GM19452 (cell line): ENCODE measurements around the gene OST4.
"Not testable (repeated sequence)": the region's sequence is repeated elsewhere in the genome, so short reads cannot be mapped to it uniquely, and the experiment has no call there.

Source experiments
- ATAC-seq: cut with Tn5 transposase; IDR thresholded peaks from one replicate; pipeline ENCODE4 v1.9.1; 2021; ENCODE audit not compliant: unreplicated experiment

OST4 gene

DNA sequence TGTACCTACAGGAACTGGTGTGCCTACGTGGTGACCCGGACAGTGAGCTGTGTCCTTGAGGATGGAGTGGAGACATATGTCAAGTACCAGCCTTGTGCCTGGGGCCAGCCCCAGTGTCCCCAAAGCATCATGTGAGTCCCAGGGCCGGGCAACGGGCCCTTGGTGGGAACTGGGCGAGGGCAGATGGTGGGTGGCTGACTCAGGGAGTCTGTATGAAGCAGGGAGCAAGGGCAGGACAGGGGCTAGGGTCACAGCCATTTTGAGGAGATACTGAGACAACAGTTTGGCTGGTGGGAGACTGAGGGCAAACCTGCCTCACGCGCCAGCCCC lies 8.7 kb upstream of the OST4 start:
- ATAC-seq: no peak

DNA sequence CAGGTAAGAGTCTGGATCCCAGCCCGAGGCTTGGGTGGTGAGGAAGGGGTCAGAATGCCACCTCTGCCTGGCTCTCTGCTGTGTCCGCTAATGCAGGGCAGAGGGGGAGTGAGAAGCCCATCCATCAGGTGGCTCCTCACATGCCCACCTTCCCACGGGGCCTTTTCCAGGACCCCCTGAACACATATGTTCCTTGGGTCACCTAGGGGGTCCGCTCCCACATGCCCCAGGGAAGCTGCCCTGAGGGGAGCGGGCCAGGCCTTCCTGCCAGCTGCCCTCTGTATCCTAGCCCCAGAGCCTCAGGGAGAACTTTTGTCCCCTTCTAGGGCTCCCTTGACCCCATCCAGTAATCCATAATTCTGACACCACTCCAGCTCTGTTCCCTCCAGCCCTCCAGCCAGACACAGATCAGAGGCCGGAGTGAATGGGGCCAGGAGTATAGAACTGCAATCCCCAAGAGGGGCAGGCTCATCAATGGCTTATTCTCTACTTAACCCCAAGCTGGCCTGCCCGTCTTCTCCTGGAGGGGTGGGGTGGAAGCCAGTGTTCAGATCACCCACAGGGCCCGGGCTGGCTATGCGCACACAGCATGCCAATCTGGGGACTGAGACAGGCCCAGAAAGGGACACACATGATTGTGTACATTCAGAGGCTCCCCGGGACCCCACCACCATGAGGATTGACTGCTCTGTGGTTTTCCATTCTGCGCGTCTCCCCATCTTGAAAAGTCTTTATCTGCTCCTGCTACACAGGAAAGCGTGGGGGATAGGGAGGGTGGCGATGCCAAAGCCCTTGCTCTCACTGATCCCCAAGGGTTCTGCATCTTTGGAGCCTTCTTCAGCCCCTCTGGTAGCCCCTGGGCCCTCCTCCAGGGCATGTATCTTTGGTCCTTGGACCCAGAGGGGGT lies 8.0 kb upstream of the OST4 start:
- ATAC-seq: no peak

DNA sequence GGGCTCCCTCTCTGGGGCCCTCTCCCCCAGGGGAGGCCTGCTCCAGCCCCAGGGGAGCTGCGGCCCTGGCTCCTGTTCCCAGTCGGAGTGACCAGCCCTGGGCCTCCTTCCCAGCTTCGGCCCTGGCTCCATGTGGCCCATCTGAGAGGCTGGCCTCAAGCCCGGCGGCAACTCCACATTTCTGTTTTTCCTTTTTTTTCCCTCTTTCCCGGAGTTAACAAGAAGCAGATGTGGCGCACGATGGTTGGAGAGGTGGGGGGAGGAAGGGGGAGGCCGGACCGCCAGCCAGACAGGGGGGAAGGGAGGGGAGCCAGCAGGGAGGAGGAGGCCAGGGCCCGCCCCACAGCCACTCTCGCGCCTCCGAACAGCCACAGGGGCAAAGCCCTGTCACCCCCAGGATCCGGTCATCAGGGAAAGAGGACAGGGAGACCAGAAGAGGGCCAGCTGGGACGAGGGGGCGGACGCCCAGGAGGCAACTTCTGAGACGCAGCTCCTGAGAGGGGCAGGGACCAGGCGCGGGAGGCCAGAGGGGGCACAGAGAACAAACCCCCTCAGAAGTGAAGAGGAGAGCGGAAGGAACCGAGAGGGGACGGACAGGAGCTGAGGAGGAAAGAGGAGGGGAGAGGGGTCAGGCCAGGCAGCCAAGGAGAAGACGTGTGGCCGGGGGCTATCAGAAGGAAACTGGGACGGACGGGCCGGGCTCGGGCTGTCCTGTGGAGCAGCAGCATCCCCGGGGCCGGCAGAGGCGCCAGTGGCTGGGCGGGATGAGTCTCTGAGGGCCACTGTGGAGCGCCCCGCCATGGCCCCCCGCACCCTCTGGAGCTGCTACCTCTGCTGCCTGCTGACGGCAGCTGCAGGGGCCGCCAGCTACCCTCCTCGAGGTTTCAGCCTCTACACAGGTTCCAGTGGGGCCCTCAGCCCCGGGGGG lies 7.1 kb upstream of the OST4 start, which contains the start of gene EMILIN1:
TSS of gene EMILIN1 (plus strand) at position 349 of the 928 bp plus-strand sequence. CDS start at position 800, 451 bp downstream.
- no peak for ATAC-seq

DNA sequence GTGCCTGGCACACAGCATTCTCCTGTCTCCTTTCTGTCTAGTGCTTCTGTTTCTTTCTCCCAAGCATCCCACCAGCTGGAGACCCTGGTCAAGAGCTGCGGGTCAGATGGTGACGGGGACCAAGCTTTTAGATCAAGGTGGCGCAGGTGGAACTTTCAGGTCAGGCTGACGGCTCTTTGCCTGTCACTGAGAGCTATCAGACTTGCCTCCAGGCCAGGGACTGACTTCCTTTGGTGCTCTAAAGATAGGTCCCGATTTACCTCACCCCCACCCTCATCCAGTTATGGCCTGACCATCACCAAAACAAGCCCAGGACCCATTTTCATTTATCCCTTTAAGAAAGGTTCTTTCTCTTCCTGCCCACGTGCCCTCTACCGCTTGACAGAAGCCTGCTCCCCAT lies 5.8 kb upstream of the OST4 start:
- ATAC-seq: no peak

DNA sequence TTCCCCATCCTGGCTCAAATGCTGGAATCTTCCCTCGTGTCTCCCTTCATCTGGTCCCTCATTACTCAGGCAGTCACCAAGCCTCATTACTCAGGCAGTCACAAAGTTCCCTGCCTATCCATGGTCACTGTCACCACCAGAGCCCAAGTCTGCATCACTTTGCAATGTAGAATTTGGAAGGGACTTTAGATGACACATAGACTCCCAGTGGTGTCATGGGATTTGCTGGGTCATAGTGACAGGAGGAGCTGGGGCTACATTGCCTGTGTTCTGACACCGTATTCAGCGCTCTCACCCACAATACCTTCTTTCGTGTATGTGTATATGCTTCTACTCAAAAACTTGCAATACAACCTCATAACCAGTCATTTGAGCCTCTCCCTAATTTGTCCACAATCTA lies 4.9 kb upstream of the OST4 start:
- no peak for ATAC-seq

DNA sequence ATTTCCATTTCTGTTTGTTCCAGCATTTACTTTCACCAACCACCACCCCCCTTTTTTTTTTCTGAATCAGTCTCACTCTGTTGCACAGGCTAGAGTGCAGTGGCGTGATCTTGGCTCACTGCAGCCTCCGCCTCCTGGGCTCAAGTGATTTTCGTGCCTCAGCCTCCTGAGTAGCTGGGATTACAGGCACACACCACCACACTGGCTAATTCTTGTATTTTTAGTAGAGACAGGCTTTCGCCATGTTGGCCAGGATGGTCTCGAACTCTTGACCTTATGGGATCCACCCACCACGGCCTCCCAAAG lies 4.1 kb upstream of the OST4 start:
- ATAC-seq: not testable (repeated sequence)

DNA sequence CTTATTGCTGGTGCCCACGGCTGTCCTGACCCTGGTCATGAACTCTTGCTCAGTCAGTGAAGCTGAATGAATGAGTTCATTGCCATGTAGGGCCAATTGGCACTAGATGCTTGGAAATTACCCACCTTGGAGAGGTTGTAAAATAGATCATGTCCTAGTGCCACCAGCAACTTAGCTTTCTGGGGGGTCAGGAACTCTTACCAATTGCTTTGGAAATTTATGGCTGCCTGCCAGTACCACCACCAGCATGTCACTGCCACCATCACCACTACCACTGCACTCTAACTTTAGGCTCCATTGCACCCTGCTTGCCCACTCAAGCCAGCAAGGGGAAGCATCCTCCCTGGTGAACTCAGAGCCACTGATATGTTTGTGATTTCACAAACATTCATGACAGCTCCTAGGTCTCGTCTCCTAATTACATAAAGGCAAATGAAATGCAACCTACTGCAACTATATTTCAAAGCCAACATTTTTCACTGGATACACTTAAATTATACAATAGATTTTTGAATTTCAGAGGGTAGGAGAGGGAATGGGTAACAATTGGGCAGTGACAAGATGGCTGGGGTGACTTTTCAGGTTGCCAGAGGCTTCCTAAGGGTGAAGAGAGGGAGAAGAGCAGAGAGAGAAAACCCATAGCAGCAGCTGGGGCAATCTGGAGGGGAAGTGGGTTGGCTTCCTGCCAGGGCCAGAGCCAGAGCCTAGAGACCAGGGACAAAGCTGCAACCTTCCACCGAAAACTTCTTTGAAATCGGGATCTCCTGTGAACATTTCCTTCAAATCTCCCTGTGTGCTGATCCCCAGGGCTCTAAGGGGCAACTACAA lies 3.5 kb upstream of the OST4 start:
- ATAC-seq: no peak

DNA sequence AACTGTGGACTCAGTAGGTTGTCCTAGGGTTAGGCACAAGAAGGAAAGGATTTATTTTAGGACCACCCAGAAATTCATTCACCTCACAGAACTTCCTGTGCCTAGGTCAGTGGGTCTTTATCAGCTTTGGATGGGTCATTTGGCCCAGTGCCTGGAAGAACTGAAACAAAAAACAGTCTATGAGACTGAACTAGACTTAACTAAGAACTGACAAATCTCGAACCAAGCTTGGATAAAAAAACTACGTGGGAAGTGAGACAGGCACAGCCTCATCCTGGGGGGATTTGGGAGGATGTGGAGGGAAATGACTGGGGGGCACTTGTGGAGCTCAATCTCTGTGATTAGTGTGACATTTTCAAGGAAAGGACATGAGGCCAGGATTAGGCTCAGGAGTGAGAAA lies 2.3 kb upstream of the OST4 start:
- no peak for ATAC-seq

DNA sequence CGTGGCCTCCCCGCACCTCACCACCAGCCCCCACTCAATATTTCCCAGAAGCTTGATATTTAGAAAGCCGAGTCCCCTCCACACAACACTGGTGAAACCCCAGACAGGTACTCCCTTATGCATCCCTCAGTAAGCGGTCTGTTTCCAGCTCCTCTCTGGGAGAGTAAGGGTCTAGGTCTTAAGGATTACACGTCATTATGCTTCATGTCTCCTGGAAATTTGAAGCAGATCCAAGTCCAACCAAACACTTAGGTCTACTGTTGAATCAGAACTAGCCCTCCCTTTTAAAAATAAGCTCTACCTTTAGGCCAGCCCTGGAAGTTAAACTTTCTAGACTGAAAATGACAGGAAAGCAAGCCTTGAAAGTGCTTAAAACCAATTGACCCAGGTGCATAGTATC lies 1.5 kb upstream of the OST4 start:
- no peak for ATAC-seq

DNA sequence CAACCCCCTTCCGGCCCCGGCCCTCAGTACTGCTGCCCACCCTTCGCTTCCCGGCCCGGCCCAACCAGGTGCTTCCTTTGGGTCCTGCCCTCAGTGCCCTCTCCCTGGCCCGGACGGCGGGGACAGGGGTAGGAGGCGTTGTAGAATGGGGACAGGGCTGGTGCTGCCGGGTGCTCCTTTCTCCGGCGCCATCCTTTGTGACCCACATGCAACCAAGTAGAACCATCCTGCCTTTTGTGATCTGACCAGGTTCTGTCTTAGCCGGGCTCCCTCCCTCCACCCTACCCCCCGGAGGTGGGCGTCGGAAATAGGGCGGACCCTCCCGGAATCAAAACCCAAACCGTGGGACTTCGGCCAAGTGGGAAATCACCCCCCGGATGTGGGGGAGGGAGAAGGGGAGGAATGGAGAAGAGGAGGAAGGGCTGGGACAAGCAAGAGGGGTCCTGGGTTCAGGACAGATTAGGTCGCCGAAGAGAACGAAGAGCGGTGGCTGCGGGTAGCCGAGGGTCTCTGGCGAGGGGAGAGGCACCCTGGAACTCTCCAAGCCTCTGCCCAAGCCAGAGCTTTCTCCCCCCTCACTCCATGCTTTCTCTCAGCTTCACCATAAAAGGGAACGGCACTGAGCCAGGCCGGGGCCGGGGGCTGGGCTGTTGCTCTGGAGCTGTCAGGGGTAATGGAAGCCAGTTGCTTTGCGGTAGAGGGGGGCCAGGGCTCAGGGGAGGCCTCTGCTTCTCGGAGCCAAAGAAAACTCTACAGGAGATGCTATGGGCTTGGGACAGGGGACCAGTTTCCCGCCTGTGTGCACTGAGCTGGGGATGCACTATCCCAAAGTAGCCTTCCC lies 756 bp upstream of the OST4 start:
- ATAC-seq: no peak

DNA sequence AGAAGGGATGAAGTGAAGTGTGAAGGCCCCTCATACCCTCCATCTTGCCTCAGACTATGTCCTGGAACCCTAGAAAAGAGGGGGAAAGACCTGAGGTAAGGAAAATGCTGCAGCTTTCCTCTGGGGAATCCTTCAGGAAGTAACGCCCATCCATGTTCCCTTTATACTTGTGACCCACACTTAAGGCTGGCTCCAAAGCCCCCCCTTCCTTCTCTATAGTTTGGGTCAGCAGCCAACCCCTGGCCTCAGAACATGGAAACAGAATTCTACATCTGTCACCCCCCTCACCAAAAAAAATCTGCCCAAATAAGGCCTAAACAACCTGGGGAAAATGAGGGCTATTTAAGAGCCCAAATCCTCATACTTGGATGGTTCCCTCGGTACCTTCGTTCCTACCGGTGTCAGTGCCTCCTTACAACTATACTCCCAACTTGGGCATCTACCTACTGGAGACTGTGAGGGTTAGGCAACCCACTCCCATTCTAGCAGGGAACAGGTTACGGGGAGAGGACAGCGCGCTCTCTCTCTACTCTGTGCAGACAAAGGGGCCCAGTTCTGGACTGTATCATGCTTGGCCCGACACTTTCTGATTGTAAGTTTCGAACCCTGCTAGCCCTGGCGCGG lies 689 bp downstream of the OST4 start:
- ATAC-seq: no peak

DNA sequence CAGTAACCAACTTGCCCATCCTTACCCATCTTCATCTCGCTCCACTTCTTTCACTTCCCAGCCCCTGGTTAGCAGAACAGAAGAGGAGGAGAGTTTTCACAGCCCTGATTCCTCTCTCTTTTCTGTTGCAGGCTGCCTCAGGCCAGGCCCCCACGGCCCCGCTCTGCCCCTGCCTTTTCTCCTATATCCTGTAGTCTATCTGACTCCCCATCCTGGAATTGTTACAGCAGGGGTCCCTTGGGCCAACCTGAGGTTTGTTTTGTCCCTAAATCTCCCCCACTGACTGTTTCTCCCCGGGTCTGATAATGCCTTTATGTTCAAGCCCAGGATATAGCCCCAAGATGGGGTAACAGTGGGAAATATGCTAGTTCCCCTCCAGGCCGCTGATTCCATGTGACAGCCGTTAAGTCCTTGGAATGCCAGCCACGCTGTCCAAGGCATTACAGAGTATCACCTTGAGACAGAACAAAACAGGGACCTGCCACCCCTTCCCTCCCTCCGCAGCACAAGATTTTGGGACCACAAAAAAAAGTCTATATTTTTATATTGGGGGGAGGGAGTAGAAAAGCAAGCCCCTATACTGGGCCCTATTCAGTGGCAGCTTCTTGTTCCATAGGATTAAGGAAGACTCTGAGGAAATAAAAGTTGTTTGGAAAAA lies 1.4 kb downstream of the OST4 start:
- no peak for ATAC-seq

DNA sequence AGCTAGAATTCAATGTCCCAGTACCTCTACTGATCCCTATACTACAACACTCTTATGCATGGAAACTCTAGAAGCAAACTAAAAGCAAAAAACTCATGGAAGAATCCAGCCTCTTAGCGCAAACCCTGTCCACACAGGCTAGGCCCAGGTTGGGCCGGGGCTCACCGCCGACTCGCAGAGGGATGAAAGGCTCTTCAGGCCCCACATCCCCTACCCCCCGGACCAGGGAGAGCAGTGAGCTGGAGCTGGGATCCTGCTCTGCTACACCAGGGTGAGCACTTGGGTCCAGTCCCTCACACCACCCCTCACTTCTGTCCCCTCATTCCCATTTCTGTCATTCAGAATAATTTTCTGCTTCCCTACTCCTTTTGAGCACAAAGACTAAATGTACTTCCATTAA lies 2.0 kb downstream of the OST4 start:
- ATAC-seq: no peak

DNA sequence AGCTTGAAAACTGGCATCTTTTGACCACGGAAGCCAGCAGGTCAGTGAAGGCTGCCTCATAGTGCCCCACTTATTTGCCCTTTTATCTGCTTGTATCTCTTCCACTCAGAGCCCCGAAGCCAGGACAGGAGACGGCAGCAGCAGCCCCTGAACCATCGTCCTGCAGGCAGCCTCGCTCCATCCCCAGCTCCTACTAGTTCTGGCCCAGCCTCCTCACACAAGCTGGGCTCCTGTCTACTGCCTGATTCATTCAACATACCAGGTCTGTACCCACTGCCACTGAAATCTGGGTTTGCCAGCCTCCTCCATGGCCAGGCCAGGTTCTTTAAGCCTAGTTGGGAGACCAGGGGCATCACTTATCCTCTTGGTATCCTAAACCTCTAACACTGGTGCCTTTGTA lies 4.1 kb downstream of the OST4 start:
- no peak for ATAC-seq

DNA sequence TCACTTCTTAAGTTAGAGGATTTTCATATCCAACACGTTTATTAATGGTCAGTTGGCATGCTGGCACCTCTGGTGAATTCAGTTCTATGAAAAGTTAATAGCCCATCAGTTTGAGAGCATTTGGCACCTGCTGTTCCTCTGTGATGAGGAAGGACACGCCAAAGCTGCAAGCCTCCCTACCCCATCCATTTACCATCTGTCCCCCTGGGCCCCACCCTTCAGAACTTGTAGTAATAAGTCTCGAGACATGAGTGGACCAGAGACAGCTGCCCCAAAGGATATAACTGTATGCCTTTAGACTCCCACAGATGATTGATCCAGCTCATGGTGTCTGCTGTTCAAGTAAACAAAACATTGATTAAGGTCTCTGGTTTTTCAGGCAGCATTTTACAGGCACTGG lies 6.3 kb downstream of the OST4 start:
- no peak for ATAC-seq

DNA sequence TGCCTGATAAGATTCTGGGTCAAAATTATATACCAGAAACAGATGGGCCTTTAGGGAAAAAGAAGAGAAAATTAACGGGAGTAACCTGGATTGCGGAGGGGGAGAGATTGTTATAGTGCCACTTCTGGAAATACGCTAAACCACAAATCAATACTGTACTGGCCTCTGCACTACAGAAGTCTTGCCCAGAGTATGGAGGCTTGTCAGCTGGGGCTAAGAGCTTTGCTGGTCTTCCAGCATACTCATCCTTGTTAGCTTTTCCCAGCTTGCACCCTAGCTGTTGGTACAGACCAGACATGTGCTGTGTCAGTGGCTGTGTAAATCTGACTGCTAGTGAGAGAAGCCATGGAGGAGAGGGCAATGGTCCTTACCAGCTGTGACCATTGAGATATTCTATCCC lies 11.1 kb downstream of the OST4 start:
- no peak for ATAC-seq

DNA sequence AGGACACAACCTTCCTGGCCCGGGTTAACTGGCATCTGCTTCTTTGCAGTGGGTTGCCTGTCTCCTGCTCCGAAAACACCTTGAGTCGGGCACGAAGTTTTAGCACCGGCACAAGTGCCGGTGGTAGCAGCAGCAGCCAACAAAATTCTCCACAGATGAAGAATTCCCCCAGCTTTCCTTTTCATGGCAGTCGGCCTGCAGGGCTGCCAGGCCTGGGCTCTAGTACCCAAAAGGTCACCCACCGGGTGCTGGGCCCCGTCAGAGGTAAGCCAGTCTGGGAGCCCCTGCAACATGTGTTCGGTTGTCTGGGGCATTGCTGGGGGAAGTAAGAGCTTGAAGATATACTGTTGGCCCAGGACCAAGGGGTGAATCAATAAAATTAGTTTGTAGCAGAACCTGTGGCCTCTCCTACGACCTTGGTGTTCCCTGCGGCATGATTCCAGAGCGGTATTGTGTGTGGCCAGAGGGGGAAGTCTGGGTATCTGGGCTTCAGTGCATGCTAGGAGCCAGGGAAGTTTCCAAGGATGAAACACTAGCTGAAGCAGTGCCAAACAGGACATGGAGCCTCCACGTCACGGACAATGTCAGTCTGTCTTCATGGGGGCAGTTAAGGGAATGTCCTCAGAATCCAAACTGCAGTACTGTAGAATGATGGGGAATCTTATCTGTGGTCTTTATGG lies 12.2 kb downstream of the OST4 start:
- ATAC-seq: no peak

DNA sequence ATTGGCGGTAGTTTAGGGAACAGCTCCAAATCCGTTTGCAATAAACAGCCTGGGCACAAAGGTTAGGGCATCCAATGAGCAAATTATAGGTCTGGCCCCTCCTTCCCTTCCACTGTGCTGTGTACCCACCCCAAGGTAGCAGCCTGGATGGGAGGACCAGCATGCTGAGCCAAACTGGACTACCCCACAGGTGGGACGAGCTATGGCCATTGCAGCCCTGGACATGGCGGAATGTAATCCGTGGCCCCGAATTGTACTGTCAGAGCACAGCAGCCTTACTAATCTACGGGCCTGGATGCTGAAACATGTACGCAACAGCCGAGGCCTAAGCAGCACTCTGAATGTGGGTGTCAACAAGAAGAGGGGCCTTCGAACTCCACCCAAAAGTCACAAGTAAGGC lies 13.2 kb downstream of the OST4 start:
- no peak for ATAC-seq

DNA sequence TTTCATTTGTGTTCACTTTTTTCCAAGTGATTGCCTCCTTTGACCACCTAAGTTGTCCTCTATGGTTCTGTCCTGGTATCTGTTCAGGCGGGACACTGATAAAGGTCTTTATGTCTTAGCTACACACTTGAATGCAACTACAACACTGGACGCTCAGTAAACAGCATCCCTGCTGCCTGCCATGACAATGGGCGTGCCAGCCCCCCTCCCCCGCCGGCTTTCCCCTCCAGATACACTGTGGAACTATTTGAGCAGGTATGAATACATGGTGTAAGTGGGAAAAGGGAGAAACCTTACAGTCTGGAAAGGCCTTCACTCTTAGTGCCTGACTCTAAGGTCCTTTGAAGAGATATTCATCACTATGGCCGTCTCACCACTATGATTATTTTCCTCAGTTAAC lies 14.3 kb downstream of the OST4 start:
- no peak for ATAC-seq
